HCT116 (cell line): Measurements from ENCODE around the gene SLFN11. TPM values are rescaled to one million over a fixed set of nuclear protein-coding genes. Genes with fewer than 3 reads are reported as not detected.

ENCODE experiments used
- ATAC-seq: fragments of 200-7000 bp; cut with Tn5 transposase; 2 replicates; pipeline ENCODE4 v1.9.1; 2020; ENCODE audit warnings: mild to moderate bottlenecking, moderate library complexity
- BruUV-seq: library from RNA; stranded (reverse); fragments of 400-500 nt; replicated peaks from 2 replicates; lab custom pipeline; 2021; lab: Mats Ljungman, UMichigan
- CTCF ChIA-PET: fragments of 300-600 bp; sonication (Branson Sonifier 250); formaldehyde crosslinking; loops from one replicate; lab custom pipeline; 2021; ENCODE audit warnings: antibody characterized with exemption; lab: Charles Lee
- POLR2A ChIA-PET: fragments of 300-600, 350-600 bp; sonication (Branson Sonifier 250); formaldehyde crosslinking; loops from one replicate; lab custom pipeline; 2021; ENCODE audit warnings: antibody characterized with exemption; lab: Charles Lee
- RAD21 ChIA-PET, 2 experiments: fragments of 300-600 bp; sonication (Branson Sonifier 250); formaldehyde crosslinking; loops; one replicate each; lab custom pipeline; 2023; ENCODE audit warnings: low total read pairs in 2 of 2; ENCODE audit not compliant: uncharacterized antibody in 2 of 2, unreplicated experiment in 2 of 2, low non-redundant PET in 1 of 2; lab: Charles Lee
- DNase-seq: peaks from one replicate; pipeline ENCODE4 v3.0.0-alpha.2; 2010; ENCODE audit warnings: low read depth, low spot score
- H2AFZ ChIP-seq: fragments of 200-600 bp; shearing (Covaris generic), sonication (generic); 2 replicates; pipeline ENCODE4 v1.6.1; 2017; ENCODE audit warnings: low read depth, mixed run types, mixed read lengths, antibody characterized with exemption, low read length; ENCODE audit not compliant: poor library complexity, severe bottlenecking
- H3K27ac ChIP-seq: 2 replicates; pipeline ENCODE4 v1.5.1; 2012; ENCODE audit warnings: low read depth, low read length
- H3K27me3 ChIP-seq: fragments of 200-600 bp; sonication (generic); 2 replicates; pipeline ENCODE4 v1.6.1; 2016; ENCODE audit warnings: mixed run types, low read length, mixed read lengths; ENCODE audit not compliant: insufficient read depth
- H3K36me3 ChIP-seq, 2 experiments: fragments of 200-500 bp in 1 of 2; fragments of 200-600 bp in 1 of 2; sonication (Bioruptor generic) in 1 of 2; sonication (generic) in 1 of 2; 2 replicates each; pipeline versions ENCODE4 v1.5.1 to v1.6.1; 2014 to 2016; ENCODE audit warnings: low read length in 2 of 2, inconsistent platforms in 1 of 2, mixed read lengths in 1 of 2, mixed run types in 1 of 2; ENCODE audit not compliant: insufficient read depth in 2 of 2, control insufficient read depth in 1 of 2
- H3K4me1 ChIP-seq, 2 experiments: fragments of 200-600 bp in 1 of 2; sonication (generic) in 1 of 2; 2 replicates each; pipeline versions ENCODE4 v1.5.1 to v1.6.1; 2012 to 2017; ENCODE audit warnings: low read length in 2 of 2, inconsistent platforms in 1 of 2, mild to moderate bottlenecking in 1 of 2, mixed read lengths in 1 of 2, mixed run types in 1 of 2, moderate library complexity in 1 of 2; ENCODE audit not compliant: insufficient read depth in 2 of 2, control insufficient read depth in 1 of 2
- H3K4me2 ChIP-seq: fragments of 200-600 bp; sonication (generic); 2 replicates; pipeline ENCODE4 v1.6.1; 2017; ENCODE audit warnings: mixed run types, low read length, mixed read lengths
- H3K4me3 ChIP-seq, 2 experiments: fragments of 200-600 bp in 1 of 2; sonication (generic) in 1 of 2; replicated peaks in 1 of 2; 2 replicates each; pipeline ENCODE4 v1.5.1; 2011 to 2016; ENCODE audit warnings: low read length in 2 of 2, control low read depth in 1 of 2, low read depth in 1 of 2, mild to moderate bottlenecking in 1 of 2, mixed read lengths in 1 of 2, mixed run types in 1 of 2
- H3K79me2 ChIP-seq: fragments of 200-600 bp; sonication (generic); 2 replicates; pipeline ENCODE4 v1.6.1; 2017; ENCODE audit warnings: mild to moderate bottlenecking, mixed run types, low read length, moderate library complexity, mixed read lengths; ENCODE audit not compliant: insufficient read depth
- H3K9ac ChIP-seq: fragments of 200-600 bp; sonication (generic); 2 replicates; pipeline ENCODE4 v1.6.1; 2016; ENCODE audit warnings: low read length, mixed read lengths
- H3K9me2 ChIP-seq: fragments of 200-600 bp; sonication (generic), shearing (Covaris generic); 2 replicates; pipeline ENCODE4 v1.6.1; 2017; ENCODE audit warnings: mixed run types, mild to moderate bottlenecking, moderate library complexity; ENCODE audit not compliant: insufficient read depth
- H3K9me3 ChIP-seq, 2 experiments: fragments of 200-500 bp in 1 of 2; fragments of 200-600 bp in 1 of 2; sonication (Bioruptor generic) in 1 of 2; sonication (generic) in 1 of 2; 2 replicates each; pipeline ENCODE4 v1.6.1; 2014 to 2017; ENCODE audit warnings: low read length in 2 of 2, mixed read lengths in 2 of 2, inconsistent platforms in 1 of 2, low read depth in 1 of 2, mild to moderate bottlenecking in 1 of 2, mixed run types in 1 of 2, moderate library complexity in 1 of 2; ENCODE audit not compliant: control insufficient read depth in 1 of 2, insufficient read depth in 1 of 2
- H4K20me1 ChIP-seq: fragments of 200-600 bp; sonication (generic), shearing (Covaris generic); 2 replicates; pipeline ENCODE4 v1.6.1; 2017; ENCODE audit warnings: mixed run types, mild to moderate bottlenecking, moderate library complexity; ENCODE audit not compliant: insufficient read depth
- CEBPB ChIP-seq: IDR thresholded peaks from 2 replicates; pipeline ENCODE4 v1.6.1; 2012; ENCODE audit warnings: low read depth
- EGR1 ChIP-seq: IDR thresholded peaks from 2 replicates; pipeline ENCODE4 v1.6.1; 2012; ENCODE audit warnings: low read depth
- EZH2phosphoT487 ChIP-seq: fragments of 200-600 bp; IDR thresholded peaks from 2 replicates; pipeline ENCODE4 v1.6.1; 2018; ENCODE audit warnings: antibody characterized with exemption, borderline replicate concordance
- POLR2AphosphoS5 ChIP-seq: IDR thresholded peaks from 2 replicates; pipeline ENCODE4 v1.6.1; 2011; ENCODE audit warnings: mild to moderate bottlenecking, low read depth, low read length, moderate library complexity
- SIN3A ChIP-seq: IDR thresholded peaks from 2 replicates; pipeline ENCODE4 v1.6.1; 2012; ENCODE audit warnings: low read depth
- TCF7L2 ChIP-seq: IDR thresholded peaks from 2 replicates; pipeline ENCODE4 v1.7.0; 2011; ENCODE audit warnings: borderline replicate concordance, inconsistent platforms; ENCODE audit not compliant: insufficient read depth, insufficient read length; ENCODE audit errors: extremely low read depth
- YY1 ChIP-seq: IDR thresholded peaks from 2 replicates; pipeline ENCODE4 v1.6.1; 2011; ENCODE audit warnings: low read length, low read depth, moderate library complexity, mild to moderate bottlenecking; ENCODE audit not compliant: insufficient replicate concordance; ENCODE audit errors: extremely low read depth
- intact Hi-C: fragments of 100-400 bp; cut with micrococcal nuclease; formaldehyde crosslinking; loops from 2 replicates; pipeline ENCODE4 v1.10.0; 2022
- total RNA-seq: library from RNA; stranded (reverse); gene quantifications from one replicate; pipeline ENCODE4 v1.2.1, GENCODE V29; 2021; ENCODE audit not compliant: unreplicated experiment
- TF ChIP-seq, protein P1 (sequence below): IDR thresholded peaks from 2 replicates; pipeline ENCODE4 v1.6.1; 2012; ENCODE audit warnings: low read depth
- TF ChIP-seq, protein P2 (sequence below), 3 experiments: fragments of 200-600 bp in 1 of 3; sonication (generic) in 1 of 3; IDR thresholded peaks in 2 of 3; conservative IDR thresholded peaks in 1 of 3; 2 replicates each; pipeline ENCODE4 v1.5.1; 2012 to 2017; ENCODE audit warnings: low read depth in 2 of 3, low read length in 2 of 3, antibody characterized with exemption in 1 of 3, borderline replicate concordance in 1 of 3, control low read depth in 1 of 3, mild to moderate bottlenecking in 1 of 3, mixed read lengths in 1 of 3, mixed run types in 1 of 3, moderate library complexity in 1 of 3; ENCODE audit not compliant: insufficient read depth in 1 of 3
- TF ChIP-seq, protein P3 (sequence below): IDR thresholded peaks from 2 replicates; pipeline ENCODE4 v1.6.1; 2012

SLFN11 gene
- total RNA-seq, 1 experiment from 2014 or later = not detected

DNA sequence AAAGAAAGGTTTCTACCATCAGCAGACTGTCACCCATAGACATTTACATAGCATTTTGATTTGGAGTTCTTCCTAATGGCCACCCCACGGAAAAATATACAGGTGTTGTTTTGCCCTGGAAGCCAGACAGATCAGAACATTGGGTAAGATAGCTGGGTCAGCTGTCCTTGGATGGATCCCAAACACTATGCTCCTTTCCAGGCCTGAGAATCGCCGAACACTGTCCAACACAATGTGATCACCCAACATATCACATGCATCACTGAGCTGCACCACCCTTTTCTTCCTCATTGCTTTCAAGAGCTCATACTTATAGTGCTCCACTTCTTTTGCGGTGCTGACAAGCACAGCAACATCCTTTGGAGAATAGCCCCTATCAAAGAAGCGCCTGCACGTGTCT is 21.1 kb downstream of the SLFN11 start (continued):
- TF ChIP-seq, protein P1, sequence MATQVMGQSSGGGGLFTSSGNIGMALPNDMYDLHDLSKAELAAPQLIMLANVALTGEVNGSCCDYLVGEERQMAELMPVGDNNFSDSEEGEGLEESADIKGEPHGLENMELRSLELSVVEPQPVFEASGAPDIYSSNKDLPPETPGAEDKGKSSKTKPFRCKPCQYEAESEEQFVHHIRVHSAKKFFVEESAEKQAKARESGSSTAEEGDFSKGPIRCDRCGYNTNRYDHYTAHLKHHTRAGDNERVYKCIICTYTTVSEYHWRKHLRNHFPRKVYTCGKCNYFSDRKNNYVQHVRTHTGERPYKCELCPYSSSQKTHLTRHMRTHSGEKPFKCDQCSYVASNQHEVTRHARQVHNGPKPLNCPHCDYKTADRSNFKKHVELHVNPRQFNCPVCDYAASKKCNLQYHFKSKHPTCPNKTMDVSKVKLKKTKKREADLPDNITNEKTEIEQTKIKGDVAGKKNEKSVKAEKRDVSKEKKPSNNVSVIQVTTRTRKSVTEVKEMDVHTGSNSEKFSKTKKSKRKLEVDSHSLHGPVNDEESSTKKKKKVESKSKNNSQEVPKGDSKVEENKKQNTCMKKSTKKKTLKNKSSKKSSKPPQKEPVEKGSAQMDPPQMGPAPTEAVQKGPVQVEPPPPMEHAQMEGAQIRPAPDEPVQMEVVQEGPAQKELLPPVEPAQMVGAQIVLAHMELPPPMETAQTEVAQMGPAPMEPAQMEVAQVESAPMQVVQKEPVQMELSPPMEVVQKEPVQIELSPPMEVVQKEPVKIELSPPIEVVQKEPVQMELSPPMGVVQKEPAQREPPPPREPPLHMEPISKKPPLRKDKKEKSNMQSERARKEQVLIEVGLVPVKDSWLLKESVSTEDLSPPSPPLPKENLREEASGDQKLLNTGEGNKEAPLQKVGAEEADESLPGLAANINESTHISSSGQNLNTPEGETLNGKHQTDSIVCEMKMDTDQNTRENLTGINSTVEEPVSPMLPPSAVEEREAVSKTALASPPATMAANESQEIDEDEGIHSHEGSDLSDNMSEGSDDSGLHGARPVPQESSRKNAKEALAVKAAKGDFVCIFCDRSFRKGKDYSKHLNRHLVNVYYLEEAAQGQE = no peak
- TF ChIP-seq POLR2AphosphoS5 = no peak
- TF ChIP-seq EGR1 = no peak
- no peak for TF ChIP-seq TCF7L2
- TF ChIP-seq, protein P2, sequence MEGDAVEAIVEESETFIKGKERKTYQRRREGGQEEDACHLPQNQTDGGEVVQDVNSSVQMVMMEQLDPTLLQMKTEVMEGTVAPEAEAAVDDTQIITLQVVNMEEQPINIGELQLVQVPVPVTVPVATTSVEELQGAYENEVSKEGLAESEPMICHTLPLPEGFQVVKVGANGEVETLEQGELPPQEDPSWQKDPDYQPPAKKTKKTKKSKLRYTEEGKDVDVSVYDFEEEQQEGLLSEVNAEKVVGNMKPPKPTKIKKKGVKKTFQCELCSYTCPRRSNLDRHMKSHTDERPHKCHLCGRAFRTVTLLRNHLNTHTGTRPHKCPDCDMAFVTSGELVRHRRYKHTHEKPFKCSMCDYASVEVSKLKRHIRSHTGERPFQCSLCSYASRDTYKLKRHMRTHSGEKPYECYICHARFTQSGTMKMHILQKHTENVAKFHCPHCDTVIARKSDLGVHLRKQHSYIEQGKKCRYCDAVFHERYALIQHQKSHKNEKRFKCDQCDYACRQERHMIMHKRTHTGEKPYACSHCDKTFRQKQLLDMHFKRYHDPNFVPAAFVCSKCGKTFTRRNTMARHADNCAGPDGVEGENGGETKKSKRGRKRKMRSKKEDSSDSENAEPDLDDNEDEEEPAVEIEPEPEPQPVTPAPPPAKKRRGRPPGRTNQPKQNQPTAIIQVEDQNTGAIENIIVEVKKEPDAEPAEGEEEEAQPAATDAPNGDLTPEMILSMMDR (IDR thresholded peaks at IDR 0.05 in 2 of 3, conservative IDR thresholded peaks at IDR 0.05 in 1 of 3; ENCODE audit: borderline replicate concordance in 1 of 3, insufficient read depth in 1 of 3, low read depth in 2 of 3, low read length in 2 of 3) = no peak
- TF ChIP-seq EZH2phosphoT487 = no peak

DNA sequence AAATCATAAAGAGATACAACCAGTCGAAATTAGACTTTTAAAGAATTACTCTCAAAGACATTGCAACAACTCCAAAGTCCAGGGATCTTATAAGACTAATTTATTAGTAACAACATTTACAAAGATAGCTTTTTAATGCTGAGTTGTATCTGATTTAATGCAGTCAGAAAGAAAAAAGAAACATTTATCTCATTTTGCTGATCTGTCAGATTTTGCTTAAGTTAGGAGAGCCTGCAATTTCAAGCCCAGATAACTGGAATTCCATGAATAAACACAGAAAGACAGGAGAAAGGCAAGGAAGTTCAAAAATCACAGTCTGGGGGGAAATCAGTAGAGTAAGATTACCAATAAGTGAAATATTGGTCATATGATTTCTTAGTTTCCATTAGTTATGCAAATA is 22.9 kb downstream of the SLFN11 start:
- no peak overlapping the region for H3K27ac ChIP-seq

More for the DNA sequence above, 22.9 kb downstream of the SLFN11 start:
- TF ChIP-seq, protein P1 = no peak
- TF ChIP-seq, protein P3, sequence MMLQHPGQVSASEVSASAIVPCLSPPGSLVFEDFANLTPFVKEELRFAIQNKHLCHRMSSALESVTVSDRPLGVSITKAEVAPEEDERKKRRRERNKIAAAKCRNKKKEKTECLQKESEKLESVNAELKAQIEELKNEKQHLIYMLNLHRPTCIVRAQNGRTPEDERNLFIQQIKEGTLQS = no peak
- TF ChIP-seq EGR1 (no peak), SIN3A (no peak), EZH2phosphoT487 (no peak), CEBPB (no peak), YY1 (no peak)
- no peak for DNase-seq
- intact Hi-C loops = no loop called here
- BruUV-seq = no TSS peak
- CTCF ChIA-PET = no interaction called here
- Histone ChIP-seq H3K9ac (no peak overlapping the region), H3K79me2 (no peaks in the 10 kb centered on the region), H3K4me1 (no peaks in the 10 kb centered on the region), H3K9me3 (no peaks in the 10 kb centered on the region), H3K4me3 (no peak overlapping the region), H2AFZ (no peak overlapping the region), H4K20me1 (no peaks in the 10 kb centered on the region), H3K36me3 (no peaks in the 10 kb centered on the region), H3K27me3 (peaks cover 42% of the 10 kb centered on the region), H3K9me2 (no peaks in the 10 kb centered on the region), H3K4me2 (no peak overlapping the region)
- RAD21 ChIA-PET = no interaction called here
- POLR2A ChIA-PET = no interaction called here
- ATAC-seq = no peak
